AG10803 (cell line): Measurements from ENCODE around the gene OSTF1.

Experiments
- DNase-seq: peaks from one replicate; pipeline ENCODE4 v3.0.0; 2010; ENCODE audit warnings: low read depth
- H3K4me3 ChIP-seq: 2 replicates; pipeline ENCODE4 v1.5.1; 2011; ENCODE audit warnings: mild to moderate bottlenecking, low read length, control low read depth
- CTCF ChIP-seq: conservative IDR thresholded peaks from 2 replicates; pipeline ENCODE4 v1.5.1; 2011; ENCODE audit warnings: mild to moderate bottlenecking, low read length, control low read depth, inconsistent platforms

OSTF1 gene

GRCh38 chr9:75067894-75068293, 20.4 kb upstream of the OSTF1 start:
- no peak overlapping the region for H3K4me3 ChIP-seq
- DNase-seq: no peak
- no peak for TF ChIP-seq CTCF

- DNase-seq: no peak
- TF ChIP-seq CTCF: no peak
- H3K4me3 ChIP-seq: no peak overlapping the region
Measured at GRCh38 chr9:75069171-75069570, 19.1 kb upstream of the OSTF1 start.

- H3K4me3 ChIP-seq: no peak overlapping the region
- TF ChIP-seq CTCF: no peak
- no peak for DNase-seq
Measured at GRCh38 chr9:75071530-75072122, 16.7 kb upstream of the OSTF1 start.

- no peak overlapping the region for H3K4me3 ChIP-seq
- no peak for TF ChIP-seq CTCF
- no peak for DNase-seq
Measured at GRCh38 chr9:75072895-75073294, 15.4 kb upstream of the OSTF1 start.

- DNase-seq: no peak
- no peak for TF ChIP-seq CTCF
- no peak overlapping the region for H3K4me3 ChIP-seq
Measured at GRCh38 chr9:75081632-75082031, 6.7 kb upstream of the OSTF1 start.

- no peak for TF ChIP-seq CTCF
- H3K4me3 ChIP-seq: no peak overlapping the region
- no peak for DNase-seq
Measured at GRCh38 chr9:75083188-75083970, 4.9 kb upstream of the OSTF1 start.

GRCh38 chr9:75084081-75084672, 4.1 kb upstream of the OSTF1 start:
- no peak for DNase-seq
- TF ChIP-seq CTCF: no peak
- no peak overlapping the region for H3K4me3 ChIP-seq
